Left ventricle myocardium superior (tissue), 1 donor: ENCODE data around the gene HSD11B1. TPM values are rescaled to one million over a fixed set of nuclear protein-coding genes. Genes with fewer than 3 reads are reported as not detected.

Source experiments
- ATAC-seq: fragments of 200-7000 bp; cut with Tn5 transposase; one replicate; pipeline ENCODE4 v1.9.1; 2020; ENCODE audit warnings: mild to moderate bottlenecking, moderate library complexity
- DNase-seq: peaks from one replicate; pipeline ENCODE4 v3.0.0-alpha.2; 2020
- intact Hi-C: fragments of 100-400 bp; cut with micrococcal nuclease; formaldehyde crosslinking; loops from one replicate; pipeline ENCODE4 v1.11.0; 2022
- long read RNA-seq: library from polyadenylated mRNA; unstranded; transcript quantifications from one replicate; pipeline ENCODE4 v2.0.0, GENCODE V29; 2021
- total RNA-seq: library from RNA; stranded (reverse); fragmentation: NEBNext Ultra II Directional; extraction: Animal tissue kit (Norgen Biotek cat#: 25700); gene quantifications from one replicate; pipeline ENCODE4 v1.2.1, GENCODE V29; 2021
- donor health status: DM: no; HTN: yes; CAD: no; lungs with severe emphysema.

Gene HSD11B1
- total RNA-seq: 2.8 TPM
- long read RNA-seq, partial matches to known transcripts: 0 of 2 reads
- long read RNA-seq, other reads (novel, unspliced or antisense): 1 of 2 reads

GRCh38 chr1:209704584-209704983 lies at the start of gene HSD11B1:
Gene HSD11B1, plus strand, starts transcription at chr1:209704846. Its CDS starts 97 bp downstream, at chr1:209704943.
- DNase-seq (peak; percentile 75), ATAC-seq (peak; percentile 97)
- intact Hi-C loops: no loop called here

- ATAC-seq: no peak
- no peak for DNase-seq
- intact Hi-C loops: no loop called here
Measured at GRCh38 chr1:209655411-209656231, 49.0 kb upstream of the HSD11B1 start.

DNA sequence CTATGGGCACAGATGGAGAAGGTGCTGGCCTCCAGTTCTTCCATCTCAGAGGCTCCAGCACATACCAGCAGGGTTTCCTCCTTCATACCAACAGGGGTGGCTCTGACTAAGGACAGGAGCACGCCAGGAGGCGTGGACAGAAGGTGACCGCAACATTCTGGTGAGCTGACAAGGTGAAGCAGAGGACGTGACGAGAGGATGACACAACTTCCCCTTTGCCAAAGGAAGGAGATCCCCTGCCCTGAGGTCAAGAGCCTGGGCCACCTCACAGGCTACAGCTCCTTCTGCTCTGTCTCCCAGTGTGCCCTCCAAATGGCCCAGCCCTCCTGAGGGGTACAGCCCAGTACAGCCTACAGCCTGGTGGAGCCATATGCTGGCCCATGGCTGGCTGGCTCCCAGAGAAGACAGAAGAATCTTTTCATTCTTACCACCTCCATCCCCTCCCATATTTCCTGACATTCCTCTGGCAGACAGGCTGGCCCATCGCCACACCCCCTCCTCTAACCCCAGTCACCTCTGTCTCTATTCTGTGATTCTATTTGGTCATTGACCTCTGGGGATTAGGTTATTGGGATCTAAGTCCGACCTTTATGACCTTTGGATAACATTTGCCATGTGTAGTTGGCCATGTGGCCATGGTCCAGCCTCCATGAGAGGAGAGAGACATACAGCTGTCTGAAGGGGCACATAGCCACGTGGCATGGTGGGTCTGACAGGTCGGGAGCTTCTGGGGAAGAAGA lies 47.3 kb upstream of the HSD11B1 start:
- ATAC-seq: no peak
- no peak for DNase-seq
- intact Hi-C loops: no loop called here

- DNase-seq (no peak), ATAC-seq (no peak)
- intact Hi-C loops: no loop called here
Measured at GRCh38 chr1:209657918-209658317, 46.7 kb upstream of the HSD11B1 start.

GRCh38 chr1:209659909-209660308 lies 44.7 kb upstream of the HSD11B1 start:
- no peak for DNase-seq
- peak; percentile 34 for ATAC-seq
- intact Hi-C loops: no loop called here

GRCh38 chr1:209661071-209661470 lies 43.6 kb upstream of the HSD11B1 start:
- intact Hi-C loops: no loop called here
- ATAC-seq: no peak
- DNase-seq: no peak

DNA sequence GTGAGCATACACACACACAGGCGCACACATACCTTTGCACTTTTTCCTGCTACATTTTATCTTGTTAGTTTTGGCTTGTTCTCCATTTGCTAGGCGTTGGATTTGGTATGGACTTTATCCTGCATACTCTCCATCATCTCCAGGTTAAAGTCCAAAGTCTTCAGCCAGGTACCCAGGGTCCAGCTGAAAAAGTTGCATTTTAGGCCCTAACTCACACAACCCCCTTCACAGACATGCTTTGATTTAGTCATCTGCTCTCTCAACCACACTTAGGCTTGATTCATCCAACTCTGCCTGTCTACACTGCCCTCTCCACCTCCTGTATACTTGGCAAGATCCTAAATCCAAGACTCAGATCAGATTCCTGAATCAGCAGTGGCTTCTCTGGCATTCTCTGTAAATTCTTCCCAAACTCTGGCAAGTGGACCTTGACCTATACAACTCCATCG lies 41.7 kb upstream of the HSD11B1 start:
- ATAC-seq (no peak), DNase-seq (no peak)

DNA sequence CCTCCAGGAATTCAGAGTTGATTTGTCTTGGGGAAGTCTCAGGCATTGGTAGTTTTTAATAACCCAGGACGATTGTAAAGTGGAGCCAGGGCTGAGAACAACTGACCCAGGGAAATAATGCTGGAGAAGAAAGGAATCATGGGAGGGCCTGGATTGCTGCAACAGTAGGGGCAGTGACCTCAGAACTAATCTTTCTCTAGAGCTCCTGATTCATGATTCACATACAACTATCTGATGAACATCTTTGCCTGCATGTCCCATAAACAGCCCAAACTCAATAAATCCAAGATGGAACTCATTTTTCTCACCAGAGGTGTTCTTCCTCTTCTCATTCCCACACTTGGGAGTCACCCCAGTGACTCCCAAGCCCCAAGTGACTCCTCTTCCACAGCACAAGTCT lies 37.5 kb upstream of the HSD11B1 start:
- no peak for DNase-seq
- intact Hi-C loops: no loop called here
- ATAC-seq: no peak

More for the DNA sequence above, 41.7 kb upstream of the HSD11B1 start:
- intact Hi-C loops: no loop called here

DNA sequence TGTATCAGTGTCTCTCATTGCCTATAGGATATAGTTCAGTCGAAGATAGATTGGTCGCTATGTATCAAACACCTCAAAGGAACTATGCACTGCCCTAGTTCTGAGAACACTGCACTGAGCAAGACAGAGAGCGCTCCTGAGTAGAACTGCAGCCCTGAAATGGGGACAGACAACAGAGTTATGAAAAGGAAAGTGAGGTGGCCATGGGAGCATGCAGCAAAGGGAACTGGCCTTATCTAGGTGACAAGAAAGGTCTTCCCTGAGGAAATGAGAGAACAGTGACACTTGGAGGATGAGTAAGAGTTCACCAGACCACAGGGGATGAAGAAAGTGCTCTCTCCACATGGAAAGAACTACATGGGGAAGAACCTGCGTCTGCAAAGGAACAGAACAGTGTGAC lies 36.9 kb upstream of the HSD11B1 start:
- ATAC-seq: no peak
- no peak for DNase-seq
- intact Hi-C loops: no loop called here

GRCh38 chr1:209670441-209671082 lies 34.1 kb upstream of the HSD11B1 start:
- ATAC-seq (peak; percentile 2), DNase-seq (no peak)
- intact Hi-C loops: no loop called here

DNA sequence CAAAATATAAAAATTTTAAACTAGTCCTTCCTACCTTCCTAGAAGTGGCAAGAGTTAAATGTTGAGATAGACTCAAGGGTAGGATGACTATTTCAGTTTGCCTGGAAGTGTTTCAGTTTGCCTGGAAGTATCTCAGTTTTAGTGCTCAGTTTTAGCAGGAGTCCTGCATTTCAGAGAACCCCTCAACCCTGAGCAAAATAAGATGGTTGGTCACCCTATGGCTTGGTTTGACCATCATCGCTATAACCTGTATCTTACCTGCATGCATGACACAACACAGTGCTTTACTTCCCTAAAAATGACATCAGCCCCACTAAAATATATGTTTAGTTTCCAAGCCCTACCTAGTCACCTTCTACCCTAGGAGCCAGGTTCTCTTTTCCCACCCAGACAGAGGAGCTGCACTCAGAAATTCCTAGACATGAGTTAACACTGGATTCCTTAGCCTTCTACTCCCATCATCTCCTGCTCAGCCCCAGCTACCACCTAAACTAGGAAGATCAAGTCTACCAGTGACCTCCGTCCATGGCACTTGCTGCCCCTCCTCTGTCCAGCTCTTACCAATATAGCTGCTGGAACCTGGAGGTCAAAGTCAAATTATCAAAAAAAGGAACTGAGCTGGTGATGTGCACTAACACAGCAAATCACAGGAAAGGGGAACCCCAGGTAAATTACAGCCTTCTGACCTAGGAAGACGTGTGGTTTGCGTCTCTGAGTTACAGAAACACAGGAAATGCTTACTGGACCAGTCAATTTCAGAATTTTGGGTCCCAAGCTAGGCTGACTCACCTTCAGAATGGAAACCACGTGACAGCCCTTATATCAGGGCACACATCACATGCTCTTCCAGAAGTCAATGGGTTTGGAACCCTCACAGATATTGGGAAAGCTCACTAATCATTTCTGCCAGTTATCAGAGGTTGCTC lies 31.7 kb upstream of the HSD11B1 start:
- DNase-seq (no peak), ATAC-seq (no peak)
- intact Hi-C loops: no loop called here

- intact Hi-C loops: no loop called here
- ATAC-seq: peak; percentile 22
- DNase-seq: no peak
Measured at GRCh38 chr1:209673631-209674417, 30.8 kb upstream of the HSD11B1 start.

GRCh38 chr1:209674957-209675564 lies 29.6 kb upstream of the HSD11B1 start, which contains the start of gene G0S2:
Gene G0S2, plus strand, starts transcription at chr1:209675412. Its CDS starts 273 bp downstream, at chr1:209675685.
- DNase-seq (peak; percentile 91), ATAC-seq (peak; percentile 92)

GRCh38 chr1:209675565-209676154 lies 29.0 kb upstream of the HSD11B1 start:
- DNase-seq: peak; percentile 68
- intact Hi-C loops: no loop called here
- peak; percentile 59 for ATAC-seq

More at GRCh38 chr1:209674957-209675564, 29.6 kb upstream of the HSD11B1 start, which contains the start of gene G0S2:
- intact Hi-C loops: no loop called here

DNA sequence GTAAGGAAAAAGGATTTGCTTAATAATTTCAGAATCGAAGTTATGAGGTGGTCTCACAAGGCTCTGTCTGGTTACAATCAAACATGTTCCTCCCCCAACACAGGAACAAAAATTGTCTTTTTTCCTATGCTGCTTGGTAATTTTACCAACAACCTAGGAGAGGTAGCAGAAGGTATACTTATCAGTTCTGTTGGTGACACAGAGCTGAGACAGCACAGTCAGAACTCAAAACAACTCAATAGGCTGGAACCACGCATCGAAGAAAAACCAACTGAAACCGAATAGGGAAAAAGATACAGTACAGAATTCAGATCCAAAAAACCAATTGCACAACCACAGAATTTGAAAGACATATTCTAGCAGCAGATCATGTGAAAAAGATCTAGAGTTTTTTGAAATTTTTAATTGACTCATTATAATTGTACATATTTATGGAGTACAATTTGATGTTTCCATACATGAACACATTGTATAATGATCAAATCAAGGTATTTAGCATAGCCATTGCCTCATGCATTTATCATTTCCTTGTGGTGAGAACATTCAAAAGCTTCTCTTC lies 25.6 kb upstream of the HSD11B1 start:
- intact Hi-C loops: no loop called here
- ATAC-seq: no peak
- DNase-seq: no peak

DNA sequence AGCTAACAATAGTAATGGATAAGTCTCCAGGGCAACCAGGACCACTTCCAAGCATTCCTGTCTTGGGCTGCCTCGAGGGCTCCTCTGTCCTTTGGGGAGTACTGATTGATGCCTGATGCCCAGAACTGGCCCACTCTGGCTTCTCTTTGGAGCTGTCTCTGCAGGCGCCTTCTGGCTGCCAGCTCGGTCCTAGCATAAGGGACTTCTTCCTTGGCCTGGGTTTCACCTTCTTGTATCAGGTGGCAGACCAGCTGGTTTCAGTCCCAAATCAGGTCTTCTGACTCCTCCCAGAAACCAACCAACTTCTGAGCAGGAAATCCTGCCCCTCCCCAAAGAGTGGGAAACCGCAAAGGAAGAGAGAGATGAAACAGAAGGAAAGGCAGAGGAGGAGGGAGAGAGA lies 18.8 kb upstream of the HSD11B1 start:
- DNase-seq (no peak), ATAC-seq (no peak)
- intact Hi-C loops: no loop called here

GRCh38 chr1:209686322-209686721 lies 18.3 kb upstream of the HSD11B1 start:
- DNase-seq (no peak), ATAC-seq (no peak)
- intact Hi-C loops: no loop called here
